Measurements from ENCODE around the gene NEDD4L. TPM values are rescaled to one million over a fixed set of nuclear protein-coding genes. Genes with fewer than 3 reads are reported as not detected.

The NEDD4L gene
- total and polyA plus RNA-seq, 10 of the 15 experiments (the other 5 are each of a cell fraction or from before 2014, with no cell fraction given), result 7.4 to 24.0 (median 17.7) TPM

GRCh38 chr18:58144106-58144505 is 100.1 kb downstream of the NEDD4L start:
- Histone ChIP-seq H2AFZ (ENCODE audit: control insufficient read depth, low read depth, low read length) (no peak overlapping the region), H4K20me1 (ENCODE audit: control insufficient read depth, insufficient read depth) (no peaks in the 10 kb centered on the region), H3K27ac (ENCODE audit: control insufficient read depth, insufficient read depth) (no peak overlapping the region), H3K36me3 (ENCODE audit: control insufficient read depth in 2 of 2, insufficient read depth in 2 of 2, low read length in 1 of 2) (no peaks in the 10 kb centered on the region), H3K4me1 (ENCODE audit: control insufficient read depth, insufficient read depth, low read length) (0 out of 2 replicates have a peak, but pooled peaks cover 3% of the 10 kb centered on the region), H3K79me2 (ENCODE audit: control insufficient read depth, insufficient read depth, low read length) (no peaks in the 10 kb centered on the region), H3K9me3 (replicated peaks; ENCODE audit: control insufficient read depth, insufficient read depth, low read length) (no peaks in the 10 kb centered on the region), H3K9ac (ENCODE audit: control insufficient read depth, insufficient read depth, low read length) (no peak overlapping the region), H3K27me3 (replicated peaks in 1 of 2; ENCODE audit: control insufficient read depth in 2 of 2, insufficient read depth in 2 of 2, low read length in 1 of 2) (no peaks in the 10 kb centered on the region), H3K4me2 (ENCODE audit: control insufficient read depth, insufficient read depth) (no peak overlapping the region), H3K4me3 (no peak overlapping the region)
- POLR2A ChIA-PET, result no interaction called here
- BruUV-seq (replicated peaks), result no TSS peak
- ATAC-seq (no peak), FAIRE-seq (no peak), DNase-seq (ENCODE audit: low read depth, low spot score) (no peak)
- WGBS (ENCODE audit: insufficient coverage, insufficient replicate concordance, low lambda C conversion rate, missing lambda C conversion rate), result 71% methylated on average over 4 of the region's 4 CpGs
- in situ Hi-C loops (cut with MboI) (no loop called here), intact Hi-C loops (cut with micrococcal nuclease; ENCODE audit: unreplicated experiment) (no loop called here)
- no peak for TF ChIP-seq MAX (IDR thresholded peaks at IDR 0.05; ENCODE audit: low read depth, low read length)
- TF ChIP-seq RFX5 (IDR thresholded peaks at IDR 0.05; ENCODE audit: low read depth, low read length), result no peak
- TF ChIP-seq YY1 (IDR thresholded peaks at IDR 0.05; ENCODE audit: low read depth, low read length), result no peak
- TF ChIP-seq BMI1 (IDR thresholded peaks at IDR 0.05; ENCODE audit: borderline replicate concordance), result no peak
- TF ChIP-seq SMAD5 (IDR thresholded peaks at IDR 0.05; ENCODE audit: low read depth), result no peak
- TF ChIP-seq IRF4 (IDR thresholded peaks at IDR 0.05; ENCODE audit: low read depth, low read length), result no peak
- no peak for TF ChIP-seq SMAD1 (IDR thresholded peaks at IDR 0.05; ENCODE audit: low read depth, partially characterized antibody)
- TF ChIP-seq E2F8 (IDR thresholded peaks at IDR 0.05; ENCODE audit: low read depth, partially characterized antibody), result no peak
- no peak for TF ChIP-seq STAT3 (IDR thresholded peaks at IDR 0.05; ENCODE audit: low read depth, low read length)
- TF ChIP-seq YBX1 (IDR thresholded peaks at IDR 0.05), result no peak
- SMC1A ChIA-PET (ENCODE audit: uncharacterized antibody, unreplicated experiment), result interaction anchor here (1.5 kb wide), 1 partner anchor 10 kb away, joined by 4 read pairs; no protein-coding TSS in a partner anchor
- RAD21 ChIA-PET (ENCODE audit: unreplicated experiment), result no interaction called here
- CTCF ChIA-PET, result interaction anchor here (0.8 to 1.4 kb wide), 2 partner anchors 9 to 87 kb away, joined by 4 to 7 read pairs; no protein-coding TSS in a partner anchor
